Vagina (tissue), 2 donors: Measurements from ENCODE around the gene MLANA. TPM values are rescaled to one million over a fixed set of nuclear protein-coding genes. Genes with fewer than 3 reads are reported as not detected.

Source experiments
- DNase-seq, 2 donors: peaks; one replicate each; pipeline ENCODE4 v3.0.0-alpha.2; 2017; ENCODE audit errors: extremely low spot score in 2 of 2
- H3K27ac ChIP-seq: fragments of 200-600 bp; sonication (generic); one replicate; pipeline ENCODE4 v1.5.1; 2019
- H3K27me3 ChIP-seq: fragments of 200-600 bp; sonication (generic); one replicate; pipeline ENCODE4 v1.5.1; 2019
- H3K36me3 ChIP-seq, 2 donors: fragments of 200-600 bp; sonication (generic); one replicate each; pipeline ENCODE4 v1.5.1; 2017 to 2019
- H3K4me1 ChIP-seq: fragments of 200-600 bp; sonication (generic); one replicate; pipeline ENCODE4 v1.5.1; 2019
- H3K4me3 ChIP-seq, 2 donors: fragments of 200-600 bp; sonication (generic); 1 replicate in 1 of 2; 2 replicates in 1 of 2; pipeline ENCODE4 v1.5.1; 2016 to 2019
- H3K9me3 ChIP-seq: fragments of 200-600 bp; sonication (generic); one replicate; pipeline ENCODE4 v1.5.1; 2019
- CTCF ChIP-seq, 3 experiments: fragments of 450-650 bp in 2 of 3; fragments of 200-600 bp in 1 of 3; sonication (generic) in 1 of 3; IDR thresholded peaks; one replicate each; pipeline ENCODE4 v1.5.1; 2017 to 2019; ENCODE audit warnings: antibody characterized with exemption in 3 of 3, mild to moderate bottlenecking in 2 of 3, moderate library complexity in 2 of 3
- POLR2A ChIP-seq, 2 donors: fragments of 450-650 bp; IDR thresholded peaks; one replicate each; pipeline ENCODE4 v1.6.1; 2017; ENCODE audit warnings: antibody characterized with exemption in 2 of 2, mild to moderate bottlenecking in 2 of 2, moderate library complexity in 2 of 2
- POLR2AphosphoS5 ChIP-seq, 2 donors: sonication (generic); formaldehyde crosslinking; IDR thresholded peaks; one replicate each; pipeline ENCODE4 v1.9.0; 2017; ENCODE audit warnings: antibody characterized with exemption in 2 of 2, mild to moderate bottlenecking in 2 of 2, low read depth in 1 of 2; ENCODE audit not compliant: insufficient read depth in 1 of 2
- intact Hi-C: fragments of 100-400 bp; cut with DNase I; formaldehyde crosslinking; loops from one replicate; pipeline ENCODE4 v1.15.1; 2023
- total RNA-seq: library from RNA; depleted of rRNA; stranded (reverse); fragments of >200 nt; gene quantifications from one replicate; pipeline ENCODE4 v1.2.3, GENCODE V29; 2016

MLANA gene
- total RNA-seq, 1 donor from 2014 or later = not detected

- TF ChIP-seq POLR2A (IDR thresholded peaks at IDR 0.05) = no peak
- no peak for TF ChIP-seq POLR2AphosphoS5 (IDR thresholded peaks at IDR 0.05; ENCODE audit: insufficient read depth in 1 of 2, low read depth in 1 of 2)
- TF ChIP-seq CTCF (IDR thresholded peaks at IDR 0.05) = no peak
- H3K27ac ChIP-seq = no peak overlapping the region
- no peaks in the 10 kb centered on the region for H3K9me3 ChIP-seq
- H3K27me3 ChIP-seq = no peaks in the 10 kb centered on the region
- intact Hi-C loops = no loop called here
- DNase-seq = no peak
- no peaks in the 10 kb centered on the region for H3K36me3 ChIP-seq
- H3K4me1 ChIP-seq = no peaks in the 10 kb centered on the region
- no peak overlapping the region for H3K4me3 ChIP-seq
Observed at GRCh38 chr9:5896863-5897262, 6.2 kb downstream of the MLANA start.

GRCh38 chr9:5897851-5898250 lies 7.2 kb downstream of the MLANA start:
- H3K4me1 ChIP-seq = no peaks in the 10 kb centered on the region
- DNase-seq = no peak
- TF ChIP-seq CTCF (IDR thresholded peaks at IDR 0.05) (no peak), POLR2A (IDR thresholded peaks at IDR 0.05) (no peak), POLR2AphosphoS5 (IDR thresholded peaks at IDR 0.05; ENCODE audit: insufficient read depth in 1 of 2, low read depth in 1 of 2) (no peak)
- no peak overlapping the region for H3K27ac ChIP-seq
- no peaks in the 10 kb centered on the region for H3K27me3 ChIP-seq
- H3K4me3 ChIP-seq = no peak overlapping the region
- no peaks in the 10 kb centered on the region for H3K9me3 ChIP-seq
- intact Hi-C loops = no loop called here
- H3K36me3 ChIP-seq = no peaks in the 10 kb centered on the region

- Histone ChIP-seq H3K4me3 (no peak overlapping the region), H3K27me3 (no peaks in the 10 kb centered on the region), H3K9me3 (no peaks in the 10 kb centered on the region), H3K27ac (no peak overlapping the region), H3K36me3 (no peaks in the 10 kb centered on the region), H3K4me1 (no peaks in the 10 kb centered on the region)
- DNase-seq = no peak
- TF ChIP-seq POLR2AphosphoS5 (IDR thresholded peaks at IDR 0.05; ENCODE audit: insufficient read depth in 1 of 2, low read depth in 1 of 2) (no peak), POLR2A (IDR thresholded peaks at IDR 0.05) (no peak), CTCF (IDR thresholded peaks at IDR 0.05) (no peak)
- intact Hi-C loops = no loop called here
Observed at GRCh38 chr9:5899292-5899691, 8.6 kb downstream of the MLANA start.

GRCh38 chr9:5900622-5901021 lies 9.9 kb downstream of the MLANA start:
- no peak for TF ChIP-seq POLR2AphosphoS5 (IDR thresholded peaks at IDR 0.05; ENCODE audit: insufficient read depth in 1 of 2, low read depth in 1 of 2)
- TF ChIP-seq CTCF (IDR thresholded peaks at IDR 0.05) = no peak
- no peak for TF ChIP-seq POLR2A (IDR thresholded peaks at IDR 0.05)
- H3K4me1 ChIP-seq = no peaks in the 10 kb centered on the region
- H3K36me3 ChIP-seq = peaks cover 0 to 10% of the 10 kb centered on the region in 2 donors
- no peak for DNase-seq
- no peaks in the 10 kb centered on the region for H3K27me3 ChIP-seq
- no peak overlapping the region for H3K27ac ChIP-seq
- H3K9me3 ChIP-seq = no peaks in the 10 kb centered on the region
- H3K4me3 ChIP-seq = no peak overlapping the region
- intact Hi-C loops = no loop called here

GRCh38 chr9:5902377-5902776 lies 11.7 kb downstream of the MLANA start:
- Histone ChIP-seq H3K9me3 (no peaks in the 10 kb centered on the region), H3K4me1 (no peaks in the 10 kb centered on the region), H3K27ac (no peak overlapping the region), H3K27me3 (no peaks in the 10 kb centered on the region), H3K36me3 (peaks cover 0 to 17% of the 10 kb centered on the region in 2 donors), H3K4me3 (no peak overlapping the region)
- intact Hi-C loops = no loop called here
- TF ChIP-seq POLR2A (IDR thresholded peaks at IDR 0.05) (no peak), CTCF (IDR thresholded peaks at IDR 0.05) (no peak), POLR2AphosphoS5 (IDR thresholded peaks at IDR 0.05; ENCODE audit: insufficient read depth in 1 of 2, low read depth in 1 of 2) (no peak)
- no peak for DNase-seq
